ENCODE data around the gene VEPH1. TPM values are rescaled to one million over a fixed set of nuclear protein-coding genes. Genes with fewer than 3 reads are reported as not detected.
A peak's percentile ranks its signal among the peaks of the same experiment; 100 is the strongest.

Gene VEPH1
- total RNA-seq, 1 experiment from 2014 or later, result 0.32 TPM

DNA sequence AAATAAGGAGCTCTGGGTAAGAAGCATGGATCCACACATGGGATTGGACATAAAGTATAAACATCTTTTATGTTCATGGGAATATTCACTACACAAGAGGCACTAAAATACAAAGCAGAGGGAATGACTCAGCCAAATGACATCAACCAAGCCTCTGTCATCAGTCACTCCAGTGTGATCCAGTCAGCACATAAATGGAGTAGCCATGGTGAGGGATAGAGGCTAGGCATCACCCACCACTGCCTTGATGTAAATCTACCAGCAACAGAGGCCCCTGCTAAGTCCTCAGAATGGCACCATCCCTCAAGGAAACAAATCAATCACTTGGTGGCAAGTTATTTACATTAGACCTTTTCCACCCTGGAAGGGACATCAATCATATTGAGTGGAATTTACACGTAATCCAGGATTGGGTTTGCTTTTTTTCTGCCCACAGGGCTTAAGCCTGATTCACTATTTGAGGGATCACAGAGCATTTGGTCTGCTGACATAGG, 27.2 kb downstream of the VEPH1 start:
- intact Hi-C loops (cut with micrococcal nuclease; ENCODE audit: unreplicated experiment), result no loop called here
- no peaks in the 10 kb centered on the region for H3K9me3 ChIP-seq (ENCODE audit: low read depth, low read length, poor library complexity, severe bottlenecking)
- no peaks in the 10 kb centered on the region for H3K4me1 ChIP-seq (ENCODE audit: insufficient read depth, low read length, poor library complexity, severe bottlenecking)
- peak; percentile 12 for DNase-seq (ENCODE audit: low spot score)
- no peak for TF ChIP-seq EZH2 (IDR thresholded peaks at IDR 0.05; ENCODE audit: borderline replicate concordance, low read depth, low read length, poor library complexity, severe bottlenecking)
- no peak for TF ChIP-seq CTCF (conservative IDR thresholded peaks at IDR 0.05; ENCODE audit: low read depth, low read length)
- BruUV-seq (replicated peaks), result no TSS peak
- POLR2A ChIA-PET (ENCODE audit: low non-redundant PET), result no interaction called here
- no peaks in the 10 kb centered on the region for H3K27me3 ChIP-seq (replicated peaks; ENCODE audit: insufficient read depth, low read depth, low read length, poor library complexity)
- CTCF ChIA-PET, result no interaction called here
- no peak overlapping the region for H3K4me3 ChIP-seq (ENCODE audit: low read depth, low read length, poor library complexity, severe bottlenecking)
- H3K27ac ChIP-seq (ENCODE audit: low read depth, low read length, poor library complexity, severe bottlenecking), result no peak overlapping the region
- H3K36me3 ChIP-seq (ENCODE audit: insufficient read depth, low read length, poor library complexity, severe bottlenecking), result no peaks in the 10 kb centered on the region

GRCh38 chr3:157472648-157473047, 30.6 kb downstream of the VEPH1 start:
- no peaks in the 10 kb centered on the region for H3K27me3 ChIP-seq (replicated peaks; ENCODE audit: insufficient read depth, low read depth, low read length, poor library complexity)
- H3K4me3 ChIP-seq (ENCODE audit: low read depth, low read length, poor library complexity, severe bottlenecking), result no peak overlapping the region
- POLR2A ChIA-PET (ENCODE audit: low non-redundant PET), result no interaction called here
- intact Hi-C loops (cut with micrococcal nuclease; ENCODE audit: unreplicated experiment), result no loop called here
- no peak for TF ChIP-seq CTCF (conservative IDR thresholded peaks at IDR 0.05; ENCODE audit: low read depth, low read length)
- TF ChIP-seq EZH2 (IDR thresholded peaks at IDR 0.05; ENCODE audit: borderline replicate concordance, low read depth, low read length, poor library complexity, severe bottlenecking), result no peak
- CTCF ChIA-PET, result no interaction called here
- H3K9me3 ChIP-seq (ENCODE audit: low read depth, low read length, poor library complexity, severe bottlenecking), result no peaks in the 10 kb centered on the region
- H3K27ac ChIP-seq (ENCODE audit: low read depth, low read length, poor library complexity, severe bottlenecking), result no peak overlapping the region
- H3K36me3 ChIP-seq (ENCODE audit: insufficient read depth, low read length, poor library complexity, severe bottlenecking), result no peaks in the 10 kb centered on the region
- H3K4me1 ChIP-seq (ENCODE audit: insufficient read depth, low read length, poor library complexity, severe bottlenecking), result no peaks in the 10 kb centered on the region
- no TSS peak for BruUV-seq (replicated peaks)
- DNase-seq (ENCODE audit: low spot score), result no peak

DNA sequence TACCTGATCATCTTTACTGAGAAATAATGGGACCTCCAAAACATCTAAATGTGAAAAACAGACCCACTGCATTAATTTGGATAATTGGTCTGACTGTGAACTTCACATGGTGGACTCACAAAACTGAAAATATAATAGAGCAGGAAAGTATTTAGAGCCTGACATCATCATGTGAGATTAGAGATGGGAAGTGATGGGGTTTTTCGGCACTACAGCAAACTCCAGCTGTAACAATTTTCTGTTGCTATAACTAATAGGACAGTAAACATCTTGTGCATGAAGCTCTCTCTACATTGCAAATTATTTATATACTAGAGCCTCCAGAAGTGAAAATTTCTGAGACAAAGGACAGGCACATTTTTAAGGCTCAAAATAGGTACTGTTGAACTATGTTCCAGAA, 32.2 kb downstream of the VEPH1 start:
- H3K4me3 ChIP-seq (ENCODE audit: low read depth, low read length, poor library complexity, severe bottlenecking), result no peak overlapping the region
- POLR2A ChIA-PET (ENCODE audit: low non-redundant PET), result no interaction called here
- H3K27me3 ChIP-seq (replicated peaks; ENCODE audit: insufficient read depth, low read depth, low read length, poor library complexity), result no peaks in the 10 kb centered on the region
- H3K36me3 ChIP-seq (ENCODE audit: insufficient read depth, low read length, poor library complexity, severe bottlenecking), result no peaks in the 10 kb centered on the region
- DNase-seq (ENCODE audit: low spot score), result no peak
- TF ChIP-seq EZH2 (IDR thresholded peaks at IDR 0.05; ENCODE audit: borderline replicate concordance, low read depth, low read length, poor library complexity, severe bottlenecking) (no peak), CTCF (conservative IDR thresholded peaks at IDR 0.05; ENCODE audit: low read depth, low read length) (no peak)
- CTCF ChIA-PET, result no interaction called here
- BruUV-seq (replicated peaks), result no TSS peak
- intact Hi-C loops (cut with micrococcal nuclease; ENCODE audit: unreplicated experiment), result no loop called here
- H3K27ac ChIP-seq (ENCODE audit: low read depth, low read length, poor library complexity, severe bottlenecking), result no peak overlapping the region
- H3K9me3 ChIP-seq (ENCODE audit: low read depth, low read length, poor library complexity, severe bottlenecking), result no peaks in the 10 kb centered on the region
- H3K4me1 ChIP-seq (ENCODE audit: insufficient read depth, low read length, poor library complexity, severe bottlenecking), result no peaks in the 10 kb centered on the region

Data from A673 (cell line).